PFSK-1 (cell line): ENCODE results near the gene SLC48A1.

ENCODE experiments used
- FOXP2 ChIP-seq: optimal IDR thresholded peaks from 2 replicates; pipeline ENCODE3; 2011; ENCODE audit warnings: borderline replicate concordance, control low read depth, inconsistent platforms; ENCODE audit not compliant: insufficient read depth; ENCODE audit errors: extremely low read length, extremely low read depth
- POLR2AphosphoS5 ChIP-seq: IDR thresholded peaks from 2 replicates; pipeline ENCODE4 v1.6.1; 2012; ENCODE audit warnings: low read depth, mild to moderate bottlenecking, control low read depth, low read length, moderate library complexity
- SIN3A ChIP-seq: IDR thresholded peaks from 2 replicates; pipeline ENCODE4 v1.6.1; 2012; ENCODE audit warnings: mild to moderate bottlenecking, low read length, moderate library complexity, borderline replicate concordance; ENCODE audit not compliant: insufficient read depth
- TAF1 ChIP-seq: IDR thresholded peaks from 2 replicates; pipeline ENCODE4 v1.6.1; 2012; ENCODE audit warnings: low read length, control low read depth, borderline replicate concordance; ENCODE audit not compliant: insufficient read depth
- TF ChIP-seq, protein P1 (sequence below), 2 experiments: IDR thresholded peaks; 2 replicates each; pipeline versions ENCODE4 v1.6.1 to v1.8.0; 2011 to 2012; ENCODE audit warnings: low read depth in 2 of 2, low read length in 2 of 2, control low read depth in 1 of 2, inconsistent platforms in 1 of 2, mild to moderate bottlenecking in 1 of 2, moderate library complexity in 1 of 2; ENCODE audit not compliant: insufficient read depth in 1 of 2

Gene SLC48A1

DNA sequence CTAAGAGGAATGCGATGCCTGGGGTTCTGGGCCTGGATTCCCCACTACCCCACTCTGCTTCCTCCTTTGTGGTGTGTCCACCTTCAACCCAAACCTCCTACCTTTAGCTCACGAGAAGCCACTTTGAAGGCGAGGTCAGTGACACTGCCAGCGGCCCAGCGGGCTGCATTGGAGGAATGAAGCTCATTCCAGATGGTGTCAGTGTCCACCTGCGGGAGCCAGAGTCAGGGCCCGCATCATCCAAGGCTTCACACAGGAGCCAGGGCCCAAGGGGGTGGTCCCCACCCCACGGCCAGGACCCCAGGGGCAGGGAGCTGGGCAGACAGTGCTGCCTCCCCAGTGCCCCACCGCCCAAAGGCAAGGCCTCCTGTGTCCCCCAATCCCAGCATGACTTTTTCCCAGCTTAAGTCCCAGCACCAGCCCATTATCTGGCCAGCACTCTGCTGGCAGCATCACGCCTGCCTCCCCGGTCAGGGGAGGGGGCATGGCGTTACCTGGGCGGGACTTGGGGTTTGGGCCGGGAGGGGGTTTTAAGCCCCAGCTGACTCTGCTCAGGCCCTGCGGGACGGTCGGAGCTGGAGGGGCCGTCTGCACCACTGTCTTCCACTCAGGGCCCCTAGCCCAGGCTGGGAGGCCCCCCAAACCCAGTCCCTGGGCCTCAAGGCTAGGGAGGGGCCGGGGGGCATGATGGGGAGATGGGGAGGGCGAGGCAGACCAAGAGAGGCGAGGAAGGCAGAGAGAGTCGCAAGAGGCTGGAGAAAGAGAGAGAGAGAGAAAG, 16.9 kb downstream of the SLC48A1 start:
- TF ChIP-seq POLR2AphosphoS5 (no peak), TAF1 (no peak), SIN3A (no peak), FOXP2 (no peak)
- TF ChIP-seq, protein P1, sequence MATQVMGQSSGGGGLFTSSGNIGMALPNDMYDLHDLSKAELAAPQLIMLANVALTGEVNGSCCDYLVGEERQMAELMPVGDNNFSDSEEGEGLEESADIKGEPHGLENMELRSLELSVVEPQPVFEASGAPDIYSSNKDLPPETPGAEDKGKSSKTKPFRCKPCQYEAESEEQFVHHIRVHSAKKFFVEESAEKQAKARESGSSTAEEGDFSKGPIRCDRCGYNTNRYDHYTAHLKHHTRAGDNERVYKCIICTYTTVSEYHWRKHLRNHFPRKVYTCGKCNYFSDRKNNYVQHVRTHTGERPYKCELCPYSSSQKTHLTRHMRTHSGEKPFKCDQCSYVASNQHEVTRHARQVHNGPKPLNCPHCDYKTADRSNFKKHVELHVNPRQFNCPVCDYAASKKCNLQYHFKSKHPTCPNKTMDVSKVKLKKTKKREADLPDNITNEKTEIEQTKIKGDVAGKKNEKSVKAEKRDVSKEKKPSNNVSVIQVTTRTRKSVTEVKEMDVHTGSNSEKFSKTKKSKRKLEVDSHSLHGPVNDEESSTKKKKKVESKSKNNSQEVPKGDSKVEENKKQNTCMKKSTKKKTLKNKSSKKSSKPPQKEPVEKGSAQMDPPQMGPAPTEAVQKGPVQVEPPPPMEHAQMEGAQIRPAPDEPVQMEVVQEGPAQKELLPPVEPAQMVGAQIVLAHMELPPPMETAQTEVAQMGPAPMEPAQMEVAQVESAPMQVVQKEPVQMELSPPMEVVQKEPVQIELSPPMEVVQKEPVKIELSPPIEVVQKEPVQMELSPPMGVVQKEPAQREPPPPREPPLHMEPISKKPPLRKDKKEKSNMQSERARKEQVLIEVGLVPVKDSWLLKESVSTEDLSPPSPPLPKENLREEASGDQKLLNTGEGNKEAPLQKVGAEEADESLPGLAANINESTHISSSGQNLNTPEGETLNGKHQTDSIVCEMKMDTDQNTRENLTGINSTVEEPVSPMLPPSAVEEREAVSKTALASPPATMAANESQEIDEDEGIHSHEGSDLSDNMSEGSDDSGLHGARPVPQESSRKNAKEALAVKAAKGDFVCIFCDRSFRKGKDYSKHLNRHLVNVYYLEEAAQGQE (IDR thresholded peaks at IDR 0.05; ENCODE audit: insufficient read depth in 1 of 2, low read depth in 2 of 2, low read length in 2 of 2) = no peak

DNA sequence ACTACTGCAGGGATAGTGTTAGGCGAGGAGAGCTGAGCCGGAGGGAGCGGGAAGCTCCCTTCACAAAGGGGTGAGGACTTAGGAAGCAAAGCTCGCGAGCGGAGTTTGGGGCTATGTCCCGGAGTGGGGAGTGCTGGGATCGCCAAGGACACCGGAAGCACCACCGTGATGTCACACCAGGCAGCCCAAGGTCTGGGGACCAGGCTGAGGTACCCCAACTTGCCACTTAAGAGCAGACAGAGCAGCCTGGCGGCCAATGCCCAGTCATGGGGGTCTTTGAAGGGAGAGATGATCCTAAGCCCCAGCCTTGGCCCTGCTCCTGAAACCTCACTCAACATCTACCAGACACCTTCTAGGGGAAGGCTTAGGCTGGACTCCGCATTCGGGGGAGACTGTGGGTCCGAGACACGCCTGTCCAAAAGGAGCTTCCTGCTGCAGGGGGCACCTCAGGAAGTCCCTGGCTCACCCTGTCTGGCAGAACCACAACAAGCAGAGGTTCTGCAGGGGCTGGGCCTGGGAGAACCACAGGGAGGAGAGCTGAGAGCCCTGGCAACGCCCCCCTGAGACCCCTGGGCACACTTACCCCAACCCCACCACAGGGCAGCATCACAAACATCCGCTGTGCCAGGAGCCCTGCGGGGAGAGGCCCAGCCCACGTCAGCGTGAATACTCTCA, 17.8 kb downstream of the SLC48A1 start:
- TF ChIP-seq FOXP2 (no peak), TAF1 (no peak), SIN3A (no peak), POLR2AphosphoS5 (no peak)
- TF ChIP-seq, protein P1 (IDR thresholded peaks at IDR 0.05; ENCODE audit: insufficient read depth in 1 of 2, low read depth in 2 of 2, low read length in 2 of 2) = no peak

DNA sequence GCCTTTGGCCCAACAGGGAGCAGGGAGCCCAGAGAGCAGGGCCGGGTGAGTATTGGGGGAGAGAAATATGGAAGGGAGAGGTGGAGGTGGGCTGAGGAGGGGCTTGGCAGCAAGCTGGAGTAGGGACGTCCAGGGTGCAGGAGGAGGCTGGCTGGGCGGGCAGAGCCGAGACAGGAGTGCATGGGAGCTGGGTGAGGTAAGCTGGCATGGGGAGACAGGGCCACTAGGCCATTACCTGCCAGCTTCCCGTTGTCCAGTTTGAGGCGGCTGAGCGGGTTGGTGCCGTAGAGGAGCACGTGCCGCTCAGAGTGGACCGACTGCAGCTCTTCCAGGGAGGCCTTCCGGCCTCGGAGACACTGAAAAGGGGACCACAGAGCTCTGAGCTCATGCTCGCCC, 18.3 kb downstream of the SLC48A1 start:
- TF ChIP-seq TAF1 (no peak), POLR2AphosphoS5 (no peak), FOXP2 (no peak), SIN3A (no peak)
- TF ChIP-seq, protein P1 (IDR thresholded peaks at IDR 0.05; ENCODE audit: insufficient read depth in 1 of 2, low read depth in 2 of 2, low read length in 2 of 2) = no peak

DNA sequence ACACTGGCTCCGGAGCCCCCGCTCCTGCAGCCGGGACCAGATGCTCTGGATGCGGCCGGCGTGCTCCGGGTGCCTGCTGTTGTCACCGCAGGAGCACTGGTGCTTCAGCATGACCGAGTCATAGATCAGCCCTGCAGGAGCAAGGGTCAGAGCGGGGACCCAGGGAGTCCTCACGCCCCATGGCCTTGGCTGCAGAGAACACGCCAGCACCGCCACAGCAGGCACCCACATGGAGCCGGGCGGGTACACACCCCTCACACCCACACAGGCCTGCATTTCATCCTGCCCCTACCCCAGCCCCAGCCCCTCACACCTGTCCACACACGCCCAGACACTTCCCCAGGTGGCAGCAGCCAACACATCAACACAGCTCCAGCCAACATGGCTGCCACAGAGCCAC, 18.8 kb downstream of the SLC48A1 start:
- TF ChIP-seq SIN3A (no peak), POLR2AphosphoS5 (no peak), TAF1 (no peak), FOXP2 (no peak)
- TF ChIP-seq, protein P1 (IDR thresholded peaks at IDR 0.05; ENCODE audit: insufficient read depth in 1 of 2, low read depth in 2 of 2, low read length in 2 of 2) = no peak
